ENCODE results near the gene HOXC13.

- TF ChIP-seq CTCF (IDR thresholded peaks at IDR 0.05): no peak
- no peak for TF ChIP-seq POLR2AphosphoS5 (IDR thresholded peaks at IDR 0.05)
These were observed 14.5 kb downstream of the HOXC13 start for GRCh38 chr12:53952871-53953734.

All from gastroesophageal sphincter (tissue), 3 donors.